GM12872 (cell line): Measurements from ENCODE around the gene IFNA4.
A peak's percentile ranks its signal among the peaks of the same experiment; 100 is the strongest.
"Not testable (repeated sequence)": the region's sequence is repeated elsewhere in the genome, so short reads cannot be mapped to it uniquely, and the experiment has no call there.

Source experiments
- TF ChIP-seq, protein P1 (sequence below): IDR thresholded peaks from 3 replicates; pipeline ENCODE4 v1.5.1; 2011; ENCODE audit warnings: low read depth, mild to moderate bottlenecking, low read length, moderate library complexity; ENCODE audit not compliant: insufficient read depth

IFNA4 gene

DNA sequence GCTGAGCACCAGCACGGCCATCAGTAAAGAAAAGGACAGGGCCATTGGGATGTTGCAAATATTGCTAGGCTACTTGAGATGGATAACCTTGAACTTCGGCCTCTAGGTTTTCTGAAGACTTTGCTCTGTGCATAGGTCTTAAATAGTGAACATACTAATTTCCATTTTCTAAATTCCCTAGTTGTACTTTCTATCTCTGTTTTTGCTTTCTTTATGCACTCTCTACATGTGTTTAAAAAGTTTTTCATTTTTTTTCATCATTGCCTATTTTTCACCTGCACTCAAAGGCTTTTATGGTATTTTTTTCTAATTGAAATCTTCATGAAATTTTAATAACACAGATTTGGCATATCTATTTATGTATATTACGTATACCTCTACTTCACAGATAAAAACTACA, at the start of gene IFNA4:
Gene IFNA4 (minus strand): TSS at position 101 of the 400 bp plus-strand sequence. CDS start 56 bp downstream, at position 45.
- TF ChIP-seq, protein P1, sequence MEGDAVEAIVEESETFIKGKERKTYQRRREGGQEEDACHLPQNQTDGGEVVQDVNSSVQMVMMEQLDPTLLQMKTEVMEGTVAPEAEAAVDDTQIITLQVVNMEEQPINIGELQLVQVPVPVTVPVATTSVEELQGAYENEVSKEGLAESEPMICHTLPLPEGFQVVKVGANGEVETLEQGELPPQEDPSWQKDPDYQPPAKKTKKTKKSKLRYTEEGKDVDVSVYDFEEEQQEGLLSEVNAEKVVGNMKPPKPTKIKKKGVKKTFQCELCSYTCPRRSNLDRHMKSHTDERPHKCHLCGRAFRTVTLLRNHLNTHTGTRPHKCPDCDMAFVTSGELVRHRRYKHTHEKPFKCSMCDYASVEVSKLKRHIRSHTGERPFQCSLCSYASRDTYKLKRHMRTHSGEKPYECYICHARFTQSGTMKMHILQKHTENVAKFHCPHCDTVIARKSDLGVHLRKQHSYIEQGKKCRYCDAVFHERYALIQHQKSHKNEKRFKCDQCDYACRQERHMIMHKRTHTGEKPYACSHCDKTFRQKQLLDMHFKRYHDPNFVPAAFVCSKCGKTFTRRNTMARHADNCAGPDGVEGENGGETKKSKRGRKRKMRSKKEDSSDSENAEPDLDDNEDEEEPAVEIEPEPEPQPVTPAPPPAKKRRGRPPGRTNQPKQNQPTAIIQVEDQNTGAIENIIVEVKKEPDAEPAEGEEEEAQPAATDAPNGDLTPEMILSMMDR = not testable (repeated sequence)

DNA sequence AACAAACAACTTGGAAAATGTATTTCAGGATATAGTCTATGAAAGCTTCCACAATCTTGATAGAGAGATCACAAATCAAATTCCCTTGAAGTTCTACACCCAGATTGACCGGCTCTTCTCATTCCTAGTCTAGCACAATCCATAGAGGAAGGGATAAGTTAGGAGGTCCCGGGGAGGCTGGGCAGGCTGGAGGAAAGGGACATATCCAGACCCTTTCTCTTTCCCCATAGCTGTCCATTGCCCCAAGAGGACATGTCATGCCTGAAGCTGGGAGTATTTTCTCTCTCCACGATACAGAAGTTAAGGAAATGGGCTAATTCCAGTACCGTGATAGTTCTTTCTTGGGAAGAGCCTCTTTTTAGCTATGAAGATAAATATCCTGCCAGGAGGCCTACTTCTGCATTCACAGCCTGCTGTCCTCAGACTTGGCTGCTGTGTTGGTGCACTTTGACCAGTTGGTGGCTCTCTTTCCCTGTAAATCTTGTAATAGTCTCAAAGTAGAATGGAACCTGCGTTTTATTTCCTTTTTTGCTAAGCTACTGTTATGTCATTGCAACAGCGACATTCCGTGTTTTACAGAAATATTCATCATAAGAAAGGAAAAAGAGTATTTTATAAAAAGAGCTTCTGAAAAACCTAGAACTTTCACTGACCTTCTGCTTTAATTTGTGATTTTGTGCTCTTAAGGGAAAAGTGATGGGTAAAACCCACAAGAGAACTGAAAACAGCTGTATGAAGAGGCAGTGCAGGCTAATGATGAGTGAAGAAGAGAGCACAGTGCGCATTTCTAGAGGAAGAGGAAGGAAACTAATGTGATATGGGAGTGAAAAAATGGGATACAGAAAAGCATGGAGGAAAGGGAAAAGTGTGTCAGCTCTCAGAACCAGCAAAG, 48.3 kb upstream of the IFNA4 start:
- TF ChIP-seq, protein P1 = peak; percentile 77

DNA sequence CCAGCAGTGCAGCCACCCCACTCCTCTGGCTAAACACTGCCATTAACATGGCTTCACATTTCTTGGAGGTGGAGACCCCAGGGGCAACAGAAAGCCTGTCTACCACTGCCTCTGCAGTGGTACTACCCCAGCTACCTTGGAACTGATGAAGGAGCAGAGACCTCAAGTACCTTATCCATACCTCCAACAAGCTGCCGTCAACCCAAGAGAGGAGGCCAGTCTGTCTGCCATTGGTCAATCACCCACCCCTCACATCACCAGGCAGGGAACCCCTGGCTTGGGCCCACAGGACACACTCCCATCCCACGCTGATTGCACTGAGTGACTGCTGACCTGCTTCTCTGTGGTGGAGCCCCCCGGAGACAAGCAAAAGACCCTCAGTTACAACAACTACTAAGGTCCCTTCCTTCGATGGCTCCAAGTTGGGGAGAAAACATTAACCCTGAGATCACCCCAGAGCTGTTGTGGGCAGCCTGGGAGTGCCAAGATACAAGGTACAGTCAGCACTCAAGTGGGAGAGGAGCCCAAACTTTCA, 46.8 kb upstream of the IFNA4 start:
- TF ChIP-seq, protein P1 = no peak

DNA sequence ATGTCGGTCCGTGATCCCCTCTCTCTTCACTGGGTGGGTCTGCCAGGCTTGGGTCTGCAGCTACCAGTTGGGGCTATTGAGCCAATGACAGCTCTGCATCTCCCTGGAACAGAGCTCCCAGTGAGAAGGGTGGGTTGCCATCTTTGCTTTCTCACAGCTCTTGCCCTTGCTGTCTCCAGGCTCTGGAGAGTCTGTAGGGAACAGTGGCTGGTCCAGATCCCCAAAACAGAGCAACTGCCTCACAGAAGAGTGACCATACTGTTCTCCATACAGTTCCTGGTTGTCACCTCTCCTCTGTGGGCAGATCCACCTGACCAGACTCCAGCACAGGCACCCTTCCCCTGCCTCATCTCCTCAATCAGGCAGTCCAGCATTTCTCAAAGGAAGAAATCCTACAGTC, 45.9 kb upstream of the IFNA4 start:
- TF ChIP-seq, protein P1 = no peak

DNA sequence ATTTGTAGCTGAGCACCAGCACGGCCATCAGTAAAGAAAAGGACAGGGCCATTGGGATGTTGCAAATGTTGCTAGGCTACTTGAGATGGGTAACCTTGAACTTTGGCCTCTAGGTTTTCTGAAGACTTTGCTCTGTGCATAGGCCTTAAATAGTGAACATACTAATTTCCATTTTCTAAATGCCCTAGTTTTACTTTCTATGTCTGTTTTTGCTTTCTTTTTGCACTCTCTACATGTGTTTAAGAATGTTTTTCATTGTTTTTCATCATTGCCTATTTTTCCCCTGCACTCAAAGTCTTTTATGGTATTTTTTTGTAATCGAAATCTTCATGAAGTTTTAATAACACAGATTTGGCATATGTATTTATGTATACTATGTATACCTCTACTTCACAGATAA, 40.7 kb upstream of the IFNA4 start, which contains the start of gene IFNA17:
Gene IFNA17 (minus strand): TSS at position 101 of the 400 bp plus-strand sequence. CDS start 49 bp downstream, at position 52.
- TF ChIP-seq, protein P1 = no peak

DNA sequence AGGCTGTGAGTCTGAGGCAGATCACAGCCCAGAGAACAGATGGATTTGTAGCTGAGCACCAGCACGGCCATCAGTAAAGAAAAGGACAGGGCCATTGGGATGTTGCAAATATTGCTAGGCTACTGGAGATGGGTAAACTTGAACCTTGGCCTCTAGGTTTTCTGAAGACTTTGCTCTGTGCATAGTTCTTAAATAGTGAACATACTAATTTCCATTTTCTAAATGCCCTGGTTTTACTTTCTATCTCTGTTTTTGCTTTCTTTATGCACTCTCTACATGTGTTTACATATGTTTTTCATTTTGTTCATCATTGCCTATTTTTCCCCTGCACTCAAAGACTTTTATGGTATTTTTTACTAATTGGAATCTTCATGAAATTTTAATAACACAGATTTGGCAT, 29.8 kb upstream of the IFNA4 start, which contains the start of gene IFNA16:
Gene IFNA16 (minus strand): TSS at position 101 of the 400 bp plus-strand sequence. CDS start 6 bp downstream, at position 95.
- TF ChIP-seq, protein P1 = not testable (repeated sequence)

DNA sequence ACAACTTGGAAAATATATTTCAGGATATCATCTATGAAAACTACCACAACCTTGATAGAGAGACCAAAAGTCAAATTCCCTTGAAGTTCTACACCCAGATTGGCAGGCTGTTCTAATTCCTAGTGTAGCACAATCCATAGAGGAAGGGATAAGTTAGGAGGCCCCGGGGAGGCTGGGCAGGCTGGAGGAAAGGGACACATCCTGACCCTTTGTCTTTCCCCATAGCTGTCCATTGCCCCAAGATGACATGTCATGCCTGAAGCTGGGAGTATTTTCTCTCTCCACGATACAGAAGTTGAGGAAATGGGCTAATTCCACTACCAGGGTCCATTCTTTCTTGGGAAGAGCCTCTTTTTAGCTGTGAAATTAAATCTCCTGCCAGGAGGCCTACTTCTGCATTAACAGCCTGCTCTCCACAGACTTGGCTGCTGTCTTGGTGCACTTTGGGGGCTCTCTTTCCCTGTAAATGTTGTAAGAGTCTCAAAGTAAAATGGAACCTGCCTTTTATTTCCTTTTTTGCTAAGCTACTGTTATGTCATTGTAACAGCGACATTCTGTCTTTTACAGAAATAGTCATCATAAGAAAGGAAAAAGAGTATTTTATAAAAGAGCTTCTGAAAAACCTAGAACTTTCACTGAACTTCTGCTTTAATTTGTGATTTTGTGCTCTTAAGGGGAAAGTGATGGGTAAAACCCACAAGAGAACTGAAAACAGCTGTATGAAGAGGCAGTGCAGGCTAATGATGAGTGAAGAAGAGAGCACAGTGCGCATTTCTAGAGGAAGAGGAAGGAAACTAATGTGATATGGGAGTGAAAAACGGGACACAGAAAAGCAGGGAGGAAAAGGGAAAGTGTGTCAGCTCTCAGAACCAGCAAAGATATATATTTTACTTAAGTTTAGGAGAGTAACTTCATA, 26.3 kb upstream of the IFNA4 start:
- TF ChIP-seq, protein P1 = peak; percentile 70
